Transverse colon (tissue), 4 donors: ENCODE data around the gene OXLD1.

Source experiments
- CTCF ChIP-seq, 5 experiments: fragments of 200-600 bp in 3 of 5; fragments of 450-650 bp in 2 of 5; sonication (generic) in 3 of 5; IDR thresholded peaks; 1 replicate in 2 of 5; 2 replicates in 3 of 5; pipeline ENCODE4 v1.5.1; 2016 to 2017; ENCODE audit warnings: antibody characterized with exemption in 5 of 5, inconsistent platforms in 3 of 5, mild to moderate bottlenecking in 2 of 5, moderate library complexity in 1 of 5
- EP300 ChIP-seq: sonication (generic); formaldehyde crosslinking; IDR thresholded peaks from one replicate; pipeline ENCODE4 v1.6.1; 2017; ENCODE audit warnings: antibody characterized with exemption, low read depth
- POLR2AphosphoS5 ChIP-seq, 3 donors: sonication (generic); formaldehyde crosslinking; IDR thresholded peaks; one replicate each; pipeline ENCODE4 v1.6.1; 2016; ENCODE audit warnings: antibody characterized with exemption in 3 of 3

DNA sequence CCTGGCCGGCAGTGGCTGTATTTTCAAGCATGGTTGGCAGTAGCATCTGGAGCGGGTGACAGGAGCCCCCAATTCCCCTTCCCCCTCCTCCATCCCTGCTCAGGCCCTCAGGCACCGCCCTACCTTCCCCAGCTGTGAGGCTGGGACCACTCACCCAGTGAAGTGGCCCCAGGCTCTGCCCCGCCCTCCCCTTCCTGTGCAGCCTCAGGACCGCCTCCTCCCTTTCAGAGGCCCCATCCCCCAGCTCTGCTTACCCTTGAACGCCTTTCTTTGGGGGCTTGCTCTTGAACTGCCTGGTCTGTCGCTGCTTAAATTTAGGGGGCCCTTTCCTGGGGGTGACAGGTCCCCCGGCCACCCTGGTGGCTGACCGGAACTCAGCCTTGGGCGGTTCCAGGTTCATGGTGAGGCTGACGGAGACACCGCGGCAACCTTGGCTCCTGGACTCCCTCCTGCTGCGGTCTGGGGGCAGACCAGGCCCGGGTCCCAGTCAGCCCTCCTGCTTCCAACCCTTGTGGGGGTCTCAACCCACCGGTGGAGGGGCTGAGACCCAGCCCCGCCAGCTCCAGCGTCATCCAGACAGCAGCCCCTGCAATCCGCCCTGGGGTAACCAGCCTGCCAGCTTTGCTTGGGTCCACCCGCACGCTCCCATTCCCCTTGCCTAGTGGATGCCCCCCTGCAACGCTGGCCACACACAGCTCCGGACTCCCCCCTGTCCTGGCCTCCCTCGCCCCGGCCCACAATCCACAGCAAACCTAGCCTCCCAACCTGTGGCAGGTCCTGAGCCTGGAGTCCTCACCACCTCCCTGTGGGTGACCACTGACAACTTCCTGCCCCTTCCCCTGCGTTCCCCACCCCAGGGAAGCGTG is 13.3 kb downstream of the OXLD1 start:
- TF ChIP-seq CTCF (IDR thresholded peaks at IDR 0.05) (no peak), EP300 (no peak), POLR2AphosphoS5 (IDR thresholded peaks at IDR 0.05) (no peak)
